Activated naive CD8-positive, alpha-beta T cell treated with anti-CD3 and anti-CD28 coated beads, Interleukin-2, amount 50 U/mL, for 24 hours (primary cell): ENCODE data around the gene TAMM41.
A peak's percentile ranks its signal among the peaks of the same experiment; 100 is the strongest.
"Not testable (repeated sequence)": the region's sequence is repeated elsewhere in the genome, so short reads cannot be mapped to it uniquely, and the experiment has no call there.

Source experiments
- ATAC-seq: fragments of 150-1000 bp; cut with Tn5 transposase; one replicate; pipeline ENCODE4 v1.10.0; 2021
- DNase-seq: peaks from one replicate; pipeline ENCODE4 v3.0.0; 2021
- H3K27ac Mint-ChIP-seq: one replicate; pipeline ENCODE4 v1.8.0; 2021; ENCODE audit warnings: mild to moderate bottlenecking, mixed read lengths
- H3K27me3 Mint-ChIP-seq: one replicate; pipeline ENCODE4 v1.8.0; 2021; ENCODE audit warnings: mixed read lengths
- H3K36me3 Mint-ChIP-seq: one replicate; pipeline ENCODE4 v1.8.0; 2021; ENCODE audit warnings: low read depth, mixed read lengths
- H3K4me1 Mint-ChIP-seq: one replicate; pipeline ENCODE4 v1.8.0; 2021; ENCODE audit warnings: mixed read lengths
- H3K4me3 Mint-ChIP-seq: one replicate; pipeline ENCODE4 v1.8.0; 2021; ENCODE audit warnings: mild to moderate bottlenecking, moderate library complexity, mixed read lengths
- H3K9me3 Mint-ChIP-seq: one replicate; pipeline ENCODE4 v1.8.0; 2021; ENCODE audit warnings: mixed read lengths

Gene TAMM41

GRCh38 chr3:11799791-11800190 lies 46.9 kb downstream of the TAMM41 start:
- H3K27me3 Mint-ChIP-seq: no peaks in the 10 kb centered on the region
- DNase-seq (no peak), ATAC-seq (no peak)
- no peak overlapping the region for H3K27ac Mint-ChIP-seq
- H3K36me3 Mint-ChIP-seq: peaks cover 83% of the 10 kb centered on the region
- H3K9me3 Mint-ChIP-seq: peaks cover 10% of the 10 kb centered on the region
- no peak overlapping the region for H3K4me3 Mint-ChIP-seq
- peaks cover 5% of the 10 kb centered on the region for H3K4me1 Mint-ChIP-seq

DNA sequence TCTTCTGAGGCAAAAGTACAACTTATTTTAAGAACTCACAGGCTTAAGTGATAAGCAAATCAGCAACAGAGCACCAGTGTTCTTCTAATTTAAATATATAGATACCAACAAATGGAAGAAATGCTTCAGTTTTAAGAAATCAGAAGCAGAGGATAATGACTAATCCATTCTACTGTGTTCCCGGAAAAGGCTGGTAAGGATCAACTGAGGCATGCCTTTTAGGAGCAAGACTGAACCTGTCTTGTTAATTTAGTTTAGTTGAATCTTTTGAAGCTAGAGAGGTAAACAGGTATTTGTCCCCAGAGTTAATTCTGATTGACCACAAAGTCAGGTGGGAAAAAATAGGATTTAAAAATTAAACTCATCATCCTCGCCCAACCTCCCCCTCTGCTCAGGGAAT lies 51.8 kb downstream of the TAMM41 start:
- Mint-ChIP-seq H3K4me3 (no peak overlapping the region), H3K27me3 (no peaks in the 10 kb centered on the region), H3K27ac (no peak overlapping the region), H3K9me3 (peaks cover 3% of the 10 kb centered on the region), H3K36me3 (peaks cover 62% of the 10 kb centered on the region), H3K4me1 (peaks cover 8% of the 10 kb centered on the region)
- ATAC-seq (no peak), DNase-seq (no peak)

DNA sequence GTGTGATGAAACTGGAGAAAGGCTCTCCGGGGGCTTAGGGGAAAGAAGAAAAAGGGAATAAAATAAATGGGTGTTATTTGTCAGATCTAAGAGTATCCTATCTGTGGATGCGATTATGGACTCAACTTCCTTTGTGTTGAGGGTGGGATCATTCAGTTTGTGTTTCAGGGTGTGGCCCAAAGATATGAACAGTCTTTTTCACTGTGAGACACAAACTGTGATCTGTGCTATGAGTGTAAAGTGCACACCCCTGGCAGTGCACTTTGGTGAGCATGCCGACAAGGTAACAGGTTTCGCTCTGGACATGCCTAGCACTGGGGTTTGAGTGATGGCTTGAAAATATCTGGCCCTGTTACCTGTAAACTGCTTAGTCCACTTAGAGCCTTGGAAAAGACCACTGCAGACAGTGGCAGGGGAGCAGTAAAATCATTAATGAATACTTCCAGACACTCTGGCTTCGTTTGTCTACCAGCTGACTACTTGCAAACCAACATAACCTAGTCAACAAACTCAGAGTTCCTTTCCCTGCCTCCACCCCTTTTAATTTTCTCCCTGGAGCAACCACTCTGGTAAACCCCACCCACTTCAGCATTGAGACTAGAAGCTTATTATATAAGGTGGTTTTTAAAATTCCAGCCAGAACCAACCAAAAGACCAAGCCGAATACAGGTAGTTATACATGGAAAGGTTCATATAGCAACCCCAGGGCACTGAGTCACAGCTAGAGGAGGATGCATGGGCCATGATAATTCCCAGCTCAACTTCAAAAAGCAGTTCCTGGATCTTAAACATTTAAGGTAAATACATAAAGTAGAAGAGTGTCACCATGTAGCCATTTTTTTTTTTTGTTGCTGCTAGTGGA lies 55.1 kb downstream of the TAMM41 start:
- ATAC-seq: no peak
- H3K36me3 Mint-ChIP-seq: peaks cover 57% of the 10 kb centered on the region
- H3K4me3 Mint-ChIP-seq: no peak overlapping the region
- no peaks in the 10 kb centered on the region for H3K27me3 Mint-ChIP-seq
- no peak for DNase-seq
- H3K27ac Mint-ChIP-seq: no peak overlapping the region
- peaks cover 4% of the 10 kb centered on the region for H3K9me3 Mint-ChIP-seq
- peaks cover 4% of the 10 kb centered on the region for H3K4me1 Mint-ChIP-seq

DNA sequence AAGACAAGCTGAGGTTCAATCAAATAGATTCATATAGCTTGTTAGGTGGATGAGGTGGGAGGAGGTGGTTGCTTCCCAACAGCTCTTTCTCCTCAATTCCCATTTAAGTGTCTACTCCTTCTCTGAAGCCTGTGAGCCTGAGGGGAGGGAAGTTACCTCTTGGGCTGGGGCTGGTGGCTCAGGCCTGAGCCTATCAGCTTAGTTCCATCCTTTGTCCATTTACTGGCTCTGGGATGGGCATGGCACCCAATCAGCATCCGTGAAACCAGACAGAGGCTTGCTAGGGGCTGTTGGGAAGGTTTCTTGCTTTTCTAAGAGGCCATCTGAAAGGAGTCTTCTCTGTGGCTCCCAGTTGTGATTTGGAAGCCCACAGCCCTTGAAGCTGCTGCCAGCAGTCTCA lies 57.3 kb downstream of the TAMM41 start:
- DNase-seq (no peak), ATAC-seq (no peak)
- Mint-ChIP-seq H3K27me3 (no peaks in the 10 kb centered on the region), H3K9me3 (peaks cover 4% of the 10 kb centered on the region), H3K4me1 (peaks cover 18% of the 10 kb centered on the region), H3K27ac (no peak overlapping the region), H3K36me3 (peaks cover 46% of the 10 kb centered on the region), H3K4me3 (no peak overlapping the region)

- ATAC-seq: peak; percentile 74
- no peak overlapping the region for H3K4me3 Mint-ChIP-seq
- no peak overlapping the region for H3K27ac Mint-ChIP-seq
These were observed 61.7 kb downstream of the TAMM41 start for GRCh38 chr3:11784971-11785377.

GRCh38 chr3:11780341-11780740 lies 66.3 kb downstream of the TAMM41 start:
- H3K9me3 Mint-ChIP-seq: no peaks in the 10 kb centered on the region
- peaks cover 20% of the 10 kb centered on the region for H3K36me3 Mint-ChIP-seq
- DNase-seq: no peak
- ATAC-seq: no peak
- H3K4me1 Mint-ChIP-seq: peaks cover 10% of the 10 kb centered on the region
- no peaks in the 10 kb centered on the region for H3K27me3 Mint-ChIP-seq
- H3K4me3 Mint-ChIP-seq: no peak overlapping the region
- no peak overlapping the region for H3K27ac Mint-ChIP-seq

More at GRCh38 chr3:11784971-11785377, 61.7 kb downstream of the TAMM41 start:
- Mint-ChIP-seq H3K4me1 (peaks cover 16% of the 10 kb centered on the region), H3K36me3 (peaks cover 38% of the 10 kb centered on the region), H3K9me3 (peaks cover 4% of the 10 kb centered on the region), H3K27me3 (no peaks in the 10 kb centered on the region)
- no peak for DNase-seq

GRCh38 chr3:11779626-11780025 lies 67.1 kb downstream of the TAMM41 start:
- ATAC-seq: no peak
- Mint-ChIP-seq H3K9me3 (no peaks in the 10 kb centered on the region), H3K36me3 (peaks cover 16% of the 10 kb centered on the region), H3K4me3 (no peak overlapping the region), H3K4me1 (peaks cover 3% of the 10 kb centered on the region), H3K27me3 (no peaks in the 10 kb centered on the region), H3K27ac (no peak overlapping the region)
- DNase-seq: no peak

GRCh38 chr3:11778248-11778647 lies 68.4 kb downstream of the TAMM41 start:
- ATAC-seq: no peak
- Mint-ChIP-seq H3K27me3 (no peaks in the 10 kb centered on the region), H3K4me1 (no peaks in the 10 kb centered on the region), H3K27ac (no peak overlapping the region), H3K36me3 (peaks cover 16% of the 10 kb centered on the region), H3K4me3 (no peak overlapping the region), H3K9me3 (no peaks in the 10 kb centered on the region)
- no peak for DNase-seq

DNA sequence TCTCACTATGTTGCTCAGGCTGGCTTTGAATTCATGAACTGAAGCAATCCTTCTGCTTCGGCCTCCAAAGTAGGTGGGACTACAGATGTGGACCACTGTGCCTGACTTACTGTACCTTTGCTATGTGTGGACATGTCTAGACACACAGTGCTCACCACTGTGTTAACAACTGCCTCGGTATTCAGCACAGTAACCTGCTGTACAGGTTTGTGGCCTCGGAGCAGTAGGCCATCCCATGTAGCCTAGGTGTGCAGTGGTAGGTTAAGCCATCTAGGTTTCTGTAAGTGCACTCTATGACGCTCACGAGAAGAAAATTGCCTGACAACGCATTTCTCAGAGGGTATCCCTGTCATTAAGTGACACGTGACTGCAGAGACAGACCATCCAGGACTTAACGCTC lies 70.3 kb downstream of the TAMM41 start:
- Mint-ChIP-seq H3K9me3 (no peaks in the 10 kb centered on the region), H3K4me3 (no peak overlapping the region), H3K36me3 (peaks cover 14% of the 10 kb centered on the region), H3K4me1 (peaks cover under 1% of the 10 kb centered on the region), H3K27ac (no peak overlapping the region), H3K27me3 (no peaks in the 10 kb centered on the region)
- ATAC-seq: no peak
- DNase-seq: no peak

DNA sequence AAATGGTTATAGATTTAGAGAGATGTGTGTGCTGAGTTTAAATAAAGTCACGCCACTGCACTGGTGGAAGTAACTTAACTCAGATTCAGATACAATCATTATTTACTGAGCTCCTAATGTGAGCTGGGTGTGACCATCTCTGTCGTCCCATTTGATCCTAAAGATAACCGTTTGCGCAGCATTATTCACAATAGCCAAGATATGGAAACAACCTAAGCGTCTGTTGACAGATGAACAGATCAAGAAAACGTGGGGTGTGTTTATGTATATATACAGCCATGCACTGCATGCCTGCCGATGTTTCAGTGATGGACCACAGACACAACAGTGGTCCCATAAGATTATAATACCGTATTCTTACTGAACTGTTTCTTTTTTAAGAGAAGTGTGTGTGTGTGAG lies 71.2 kb downstream of the TAMM41 start:
- ATAC-seq (no peak), DNase-seq (no peak)
- Mint-ChIP-seq H3K4me3 (no peak overlapping the region), H3K27me3 (no peaks in the 10 kb centered on the region), H3K27ac (no peak overlapping the region), H3K36me3 (peaks cover 10% of the 10 kb centered on the region), H3K4me1 (peaks cover 9% of the 10 kb centered on the region), H3K9me3 (no peaks in the 10 kb centered on the region)

DNA sequence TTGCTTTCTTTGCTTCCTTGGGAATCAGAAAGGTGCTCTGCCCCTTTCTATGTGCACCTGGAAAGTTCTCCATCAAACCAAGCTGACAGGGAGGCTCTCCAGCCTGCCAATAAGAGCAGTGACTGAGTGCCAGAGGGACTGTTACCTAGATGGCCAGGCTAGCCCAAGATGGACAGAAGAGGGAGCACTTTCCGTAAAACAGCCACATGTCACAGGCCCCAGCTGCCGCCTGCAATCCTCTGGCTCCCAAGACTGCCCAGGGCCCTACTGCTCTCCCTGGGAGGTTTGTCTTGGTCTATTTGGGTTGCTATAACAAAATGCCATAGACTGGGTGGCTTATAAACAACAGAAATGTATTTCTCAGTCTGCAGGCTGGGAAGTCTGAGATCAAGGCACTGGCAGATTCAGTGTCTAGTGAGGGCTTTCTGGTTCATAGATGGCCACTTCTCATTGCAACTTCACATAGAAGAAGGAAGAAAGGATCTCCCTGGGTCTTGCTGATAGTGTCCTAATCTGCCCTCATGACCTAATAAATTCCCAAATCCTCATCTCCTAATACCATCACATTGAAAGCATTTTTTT lies 72.3 kb downstream of the TAMM41 start:
- Mint-ChIP-seq H3K27me3 (no peaks in the 10 kb centered on the region), H3K4me1 (peaks cover 19% of the 10 kb centered on the region), H3K36me3 (peaks cover 3% of the 10 kb centered on the region), H3K4me3 (no peak overlapping the region), H3K9me3 (no peaks in the 10 kb centered on the region), H3K27ac (no peak overlapping the region)
- no peak for DNase-seq
- no peak for ATAC-seq

DNA sequence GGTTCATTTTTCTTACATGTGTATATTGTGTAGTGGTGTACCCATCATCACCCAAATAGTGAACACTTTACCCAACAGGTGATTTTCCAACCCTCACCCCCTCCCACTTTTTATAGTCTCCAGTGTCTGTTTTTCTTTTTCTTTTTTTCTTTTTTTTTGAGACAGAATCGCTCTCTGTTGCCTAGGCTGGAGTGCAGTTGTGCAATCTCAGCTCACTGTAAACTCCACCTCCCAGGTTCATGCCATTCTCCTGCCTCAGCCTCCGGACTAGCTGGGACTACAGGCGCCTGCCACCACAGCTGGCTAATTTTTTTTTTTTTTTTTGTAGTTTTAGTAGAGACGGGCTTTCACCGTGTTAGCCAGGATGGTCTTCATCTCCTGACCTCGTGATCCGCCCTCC lies 74.8 kb downstream of the TAMM41 start:
- not testable (repeated sequence) for ATAC-seq, H3K27me3 Mint-ChIP-seq, H3K4me3 Mint-ChIP-seq, H3K27ac Mint-ChIP-seq, H3K9me3 Mint-ChIP-seq, DNase-seq, H3K36me3 Mint-ChIP-seq
- peaks cover 19% of the 10 kb centered on the region for H3K4me1 Mint-ChIP-seq

- Mint-ChIP-seq H3K36me3 (no peaks in the 10 kb centered on the region), H3K4me1 (peaks cover 19% of the 10 kb centered on the region), H3K9me3 (no peaks in the 10 kb centered on the region), H3K27ac (peak overlapping the region; percentile 44), H3K27me3 (no peaks in the 10 kb centered on the region), H3K4me3 (peak overlapping the region; percentile 22)
- DNase-seq (peak; percentile 62), ATAC-seq (peak; percentile 99)
These were observed 76.0 kb downstream of the TAMM41 start for GRCh38 chr3:11770477-11771391.

GRCh38 chr3:11769704-11770476 lies 76.8 kb downstream of the TAMM41 start:
- H3K9me3 Mint-ChIP-seq: no peaks in the 10 kb centered on the region
- ATAC-seq: peak; percentile 9
- H3K4me1 Mint-ChIP-seq: peaks cover 24% of the 10 kb centered on the region
- H3K36me3 Mint-ChIP-seq: no peaks in the 10 kb centered on the region
- no peak overlapping the region for H3K4me3 Mint-ChIP-seq
- no peaks in the 10 kb centered on the region for H3K27me3 Mint-ChIP-seq
- no peak for DNase-seq
- H3K27ac Mint-ChIP-seq: peak overlapping the region; percentile 44
